ENCODE measurements around the gene AUTS2. TPM values are rescaled to one million over a fixed set of nuclear protein-coding genes. Genes with fewer than 3 reads are reported as not detected.

The AUTS2 gene
- total and polyA plus RNA-seq, 10 donors: 6.1 to 54.8 (median 29.1) TPM

- no peak overlapping the region for H3K4me3 ChIP-seq
- H3K27ac ChIP-seq: no peak overlapping the region
- no peaks in the 10 kb centered on the region for H3K4me1 ChIP-seq
- intact Hi-C loops (cut with DNase I; ENCODE audit: low total_unique reads): no loop called here
- WGBS, 5 donors: 75 to 85% (median 79%) methylated on average over 2 of the region's 2 CpGs
- H3K36me3 ChIP-seq: no peaks in the 10 kb centered on the region
- H3K27me3 ChIP-seq (replicated peaks in 1 of 7): no peaks in the 10 kb centered on the region
- TF ChIP-seq POLR2A (IDR thresholded peaks at IDR 0.05): no peak
- TF ChIP-seq POLR2AphosphoS5 (IDR thresholded peaks at IDR 0.05): no peak
- TF ChIP-seq, protein P1, sequence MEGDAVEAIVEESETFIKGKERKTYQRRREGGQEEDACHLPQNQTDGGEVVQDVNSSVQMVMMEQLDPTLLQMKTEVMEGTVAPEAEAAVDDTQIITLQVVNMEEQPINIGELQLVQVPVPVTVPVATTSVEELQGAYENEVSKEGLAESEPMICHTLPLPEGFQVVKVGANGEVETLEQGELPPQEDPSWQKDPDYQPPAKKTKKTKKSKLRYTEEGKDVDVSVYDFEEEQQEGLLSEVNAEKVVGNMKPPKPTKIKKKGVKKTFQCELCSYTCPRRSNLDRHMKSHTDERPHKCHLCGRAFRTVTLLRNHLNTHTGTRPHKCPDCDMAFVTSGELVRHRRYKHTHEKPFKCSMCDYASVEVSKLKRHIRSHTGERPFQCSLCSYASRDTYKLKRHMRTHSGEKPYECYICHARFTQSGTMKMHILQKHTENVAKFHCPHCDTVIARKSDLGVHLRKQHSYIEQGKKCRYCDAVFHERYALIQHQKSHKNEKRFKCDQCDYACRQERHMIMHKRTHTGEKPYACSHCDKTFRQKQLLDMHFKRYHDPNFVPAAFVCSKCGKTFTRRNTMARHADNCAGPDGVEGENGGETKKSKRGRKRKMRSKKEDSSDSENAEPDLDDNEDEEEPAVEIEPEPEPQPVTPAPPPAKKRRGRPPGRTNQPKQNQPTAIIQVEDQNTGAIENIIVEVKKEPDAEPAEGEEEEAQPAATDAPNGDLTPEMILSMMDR (IDR thresholded peaks at IDR 0.05 in 8 of 11, conservative IDR thresholded peaks at IDR 0.05 in 3 of 11): no peak
- no peak for DNase-seq
- H3K9me3 ChIP-seq: no peaks in the 10 kb centered on the region
Observed at GRCh38 chr7:70306173-70306572, 707.9 kb downstream of the AUTS2 start.

DNA sequence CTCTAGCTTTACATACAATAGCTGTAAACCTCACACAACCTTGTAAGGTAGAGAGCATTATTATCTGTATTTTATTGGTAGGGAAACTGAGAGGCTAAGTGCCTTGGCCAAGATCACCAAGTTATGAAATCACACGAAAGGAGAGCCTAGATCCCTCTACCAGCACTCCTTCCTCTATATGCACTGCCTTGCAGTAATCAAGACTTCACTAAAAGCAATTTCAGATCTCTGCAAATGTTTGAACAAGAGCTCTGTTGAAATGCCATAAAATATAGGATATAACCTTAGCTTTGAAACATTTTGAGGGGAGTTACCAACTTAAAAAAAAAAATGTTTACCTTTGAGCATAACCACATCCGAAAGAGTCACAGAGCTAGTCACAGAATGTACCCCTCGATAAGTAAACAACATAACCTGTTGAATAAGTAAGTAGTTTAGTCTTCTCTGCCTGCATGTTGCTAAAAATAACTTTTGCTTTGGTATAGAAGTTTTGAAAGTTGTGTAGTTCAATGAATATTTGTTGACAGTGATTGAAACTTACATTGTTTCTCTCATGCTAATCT is 709.4 kb downstream of the AUTS2 start:
- Histone ChIP-seq H3K9me3 (no peaks in the 10 kb centered on the region), H3K27me3 (replicated peaks in 1 of 7) (no peaks in the 10 kb centered on the region), H3K36me3 (no peaks in the 10 kb centered on the region), H3K4me1 (no peaks in the 10 kb centered on the region), H3K27ac (peak overlapping the region in 1 of 8 donors; percentile 21), H3K4me3 (no peak overlapping the region)
- TF ChIP-seq, protein P1 (IDR thresholded peaks at IDR 0.05 in 8 of 11, conservative IDR thresholded peaks at IDR 0.05 in 3 of 11): no peak
- no peak for TF ChIP-seq POLR2A (IDR thresholded peaks at IDR 0.05)
- TF ChIP-seq POLR2AphosphoS5 (IDR thresholded peaks at IDR 0.05): no peak
- no peak for DNase-seq
- WGBS, 5 donors: 72 to 88% (median 81%) methylated on average over 3 of the region's 3 CpGs
- intact Hi-C loops (cut with DNase I; ENCODE audit: low total_unique reads): no loop called here

DNA sequence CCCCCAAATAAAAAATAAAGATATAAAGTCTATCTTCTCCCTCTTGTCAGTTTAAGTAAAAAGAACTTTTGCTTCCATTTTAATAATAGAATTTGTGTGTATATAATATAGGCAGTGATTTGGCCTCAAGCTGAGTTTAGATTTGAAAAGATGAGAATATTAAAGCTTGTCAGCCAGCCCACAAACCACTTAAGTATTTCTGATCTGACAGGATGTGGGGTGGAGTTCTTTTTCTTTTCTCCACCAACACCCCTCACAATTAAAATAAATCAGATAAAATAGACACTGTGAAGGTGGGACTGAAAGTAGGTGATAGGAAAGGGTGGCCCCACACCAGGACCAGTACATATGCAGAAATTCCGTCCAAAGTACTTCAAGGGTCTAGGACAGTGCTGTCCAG is 714.1 kb downstream of the AUTS2 start:
- Histone ChIP-seq H3K27me3 (replicated peaks in 1 of 7) (no peaks in the 10 kb centered on the region), H3K36me3 (no peaks in the 10 kb centered on the region), H3K9me3 (no peaks in the 10 kb centered on the region), H3K4me1 (no peaks in the 10 kb centered on the region), H3K4me3 (no peak overlapping the region), H3K27ac (no peak overlapping the region)
- intact Hi-C loops (cut with DNase I; ENCODE audit: low total_unique reads): no loop called here
- 57 to 75% (median 63%) methylated on average over 1 of the region's 1 CpG for WGBS, 5 donors
- no peak for TF ChIP-seq POLR2A (IDR thresholded peaks at IDR 0.05)
- TF ChIP-seq, protein P1 (IDR thresholded peaks at IDR 0.05 in 8 of 11, conservative IDR thresholded peaks at IDR 0.05 in 3 of 11): no peak
- no peak for DNase-seq

DNA sequence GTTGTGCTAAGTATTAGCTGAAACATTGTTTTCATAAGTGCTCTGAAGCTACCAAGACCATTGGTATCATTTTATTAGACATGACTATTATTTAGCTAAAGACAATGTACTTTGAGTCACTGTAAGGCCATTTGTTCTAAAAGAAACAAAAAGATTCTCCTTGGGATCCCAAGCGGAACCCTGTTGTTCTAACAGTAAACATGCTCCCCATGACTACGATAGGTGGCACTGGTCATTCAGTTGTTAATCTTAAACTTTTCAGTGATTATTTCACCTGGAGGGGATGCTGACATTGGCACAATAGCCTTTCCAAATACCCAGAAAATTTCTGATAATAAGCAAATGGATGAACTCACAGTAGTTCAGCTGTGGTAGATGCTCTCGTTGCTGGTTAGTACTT is 715.0 kb downstream of the AUTS2 start:
- H3K27ac ChIP-seq: no peak overlapping the region
- intact Hi-C loops (cut with DNase I; ENCODE audit: low total_unique reads): no loop called here
- H3K27me3 ChIP-seq (replicated peaks in 1 of 7): no peaks in the 10 kb centered on the region
- TF ChIP-seq POLR2AphosphoS5 (IDR thresholded peaks at IDR 0.05) (no peak), POLR2A (IDR thresholded peaks at IDR 0.05) (no peak)
- TF ChIP-seq, protein P1 (IDR thresholded peaks at IDR 0.05 in 8 of 11, conservative IDR thresholded peaks at IDR 0.05 in 3 of 11): no peak
- H3K4me3 ChIP-seq: no peak overlapping the region
- no peaks in the 10 kb centered on the region for H3K4me1 ChIP-seq
- 86 to 95% (median 93%) methylated on average over 3 of the region's 3 CpGs for WGBS, 5 donors
- no peak for DNase-seq
- H3K9me3 ChIP-seq: no peaks in the 10 kb centered on the region
- no peaks in the 10 kb centered on the region for H3K36me3 ChIP-seq

All from spleen (tissue), 11 donors.